EH (cell line): ENCODE data around the gene RBM17.
"Not testable (repeated sequence)": the region's sequence is repeated elsewhere in the genome, so short reads cannot be mapped to it uniquely, and the experiment has no call there.

Experiments
- DNase-seq: peaks from one replicate; pipeline ENCODE4 v3.0.0-alpha.2; 2015; ENCODE audit warnings: low read depth

Gene RBM17

DNA sequence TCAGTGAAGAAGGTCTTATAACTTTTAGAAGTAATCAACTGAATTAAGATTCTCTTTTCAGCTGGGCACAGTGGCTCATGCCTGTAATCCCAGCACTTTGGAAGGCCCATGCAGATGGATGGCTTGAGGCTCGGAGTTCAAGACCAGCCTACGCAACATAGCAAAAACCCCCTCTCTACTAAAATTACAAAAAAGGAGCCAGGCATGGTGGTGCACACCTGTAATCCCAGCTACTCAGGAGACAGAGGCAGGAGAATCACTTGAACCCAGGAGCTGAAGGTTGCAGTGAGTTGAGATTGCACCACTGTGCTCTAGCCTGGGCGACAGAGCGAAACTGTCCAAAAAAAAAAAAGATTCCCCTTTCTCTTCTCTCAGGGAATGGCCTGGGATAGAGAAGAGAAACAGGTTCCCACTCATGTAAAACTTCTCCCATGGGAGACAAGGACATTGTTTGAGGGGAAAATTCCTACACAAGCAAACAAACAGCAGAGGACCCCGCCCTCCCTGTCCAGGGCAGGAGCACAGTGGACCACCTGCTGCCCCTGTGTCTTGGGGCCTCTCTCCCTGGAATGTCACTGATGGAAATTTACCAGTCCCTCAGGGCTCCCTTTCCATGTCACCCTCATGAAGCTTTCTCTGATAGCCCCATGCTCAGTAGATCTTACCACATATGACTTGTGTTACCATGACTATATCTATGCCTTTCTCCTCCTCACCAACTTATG, 32.3 kb upstream of the RBM17 start:
- no peak for DNase-seq

DNA sequence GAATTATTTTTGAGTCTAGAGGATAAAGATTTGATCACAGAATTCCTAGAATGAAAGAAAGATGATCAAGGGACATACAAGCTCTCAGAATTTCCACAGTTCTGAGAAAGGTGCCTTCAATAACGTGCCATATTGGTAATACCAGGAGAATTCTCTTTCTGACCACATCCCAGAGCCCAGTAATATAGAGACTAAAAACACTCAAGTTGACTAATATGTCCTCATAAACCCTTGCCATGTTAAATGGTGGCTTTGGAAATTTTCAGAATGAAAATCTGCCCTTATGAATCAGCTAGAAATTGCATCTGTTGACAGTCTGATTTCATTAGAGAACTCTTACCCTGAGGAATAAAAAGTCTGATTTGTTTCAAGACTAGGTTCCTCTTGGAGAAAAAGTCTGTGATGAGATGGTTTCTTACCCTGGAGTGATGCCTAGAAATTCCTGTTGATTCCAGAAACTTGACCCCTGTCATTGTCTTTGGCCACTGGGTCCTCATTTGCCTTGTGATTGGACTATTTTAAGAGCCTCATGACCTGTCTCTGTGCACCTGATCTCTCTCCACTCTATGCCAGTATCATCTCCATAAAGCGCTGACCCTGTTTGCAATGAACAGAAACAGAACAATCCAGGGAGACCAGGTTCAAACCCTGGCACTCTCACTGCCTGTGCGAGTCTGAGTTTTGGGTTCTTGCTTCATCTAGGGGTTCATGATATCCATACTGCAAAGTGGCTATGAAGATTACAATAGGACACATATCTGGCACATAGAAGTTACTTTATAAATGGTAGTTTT, 30.0 kb upstream of the RBM17 start:
- DNase-seq = no peak

DNA sequence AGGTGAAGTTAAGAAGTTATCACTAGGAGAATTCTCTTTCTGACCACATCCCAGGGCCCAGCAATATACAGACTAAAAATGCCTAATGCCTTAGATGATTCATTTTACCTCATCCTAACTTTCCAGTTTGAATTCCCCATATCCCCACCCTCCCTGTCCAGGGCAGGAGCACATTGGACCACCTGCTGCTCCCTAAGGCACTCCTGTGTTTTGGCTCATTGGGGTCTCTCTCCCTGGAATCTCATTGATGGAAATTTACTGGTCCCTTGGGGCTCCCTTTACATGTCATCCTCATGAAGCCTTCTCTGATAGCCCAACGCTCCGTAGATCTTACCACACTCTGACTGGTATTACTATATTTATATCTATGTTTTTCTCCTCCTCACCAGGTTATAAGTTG, 29.3 kb upstream of the RBM17 start:
- no peak for DNase-seq

- no peak for DNase-seq
These were observed 27.8 kb upstream of the RBM17 start for GRCh38 chr10:6061056-6061455.

DNA sequence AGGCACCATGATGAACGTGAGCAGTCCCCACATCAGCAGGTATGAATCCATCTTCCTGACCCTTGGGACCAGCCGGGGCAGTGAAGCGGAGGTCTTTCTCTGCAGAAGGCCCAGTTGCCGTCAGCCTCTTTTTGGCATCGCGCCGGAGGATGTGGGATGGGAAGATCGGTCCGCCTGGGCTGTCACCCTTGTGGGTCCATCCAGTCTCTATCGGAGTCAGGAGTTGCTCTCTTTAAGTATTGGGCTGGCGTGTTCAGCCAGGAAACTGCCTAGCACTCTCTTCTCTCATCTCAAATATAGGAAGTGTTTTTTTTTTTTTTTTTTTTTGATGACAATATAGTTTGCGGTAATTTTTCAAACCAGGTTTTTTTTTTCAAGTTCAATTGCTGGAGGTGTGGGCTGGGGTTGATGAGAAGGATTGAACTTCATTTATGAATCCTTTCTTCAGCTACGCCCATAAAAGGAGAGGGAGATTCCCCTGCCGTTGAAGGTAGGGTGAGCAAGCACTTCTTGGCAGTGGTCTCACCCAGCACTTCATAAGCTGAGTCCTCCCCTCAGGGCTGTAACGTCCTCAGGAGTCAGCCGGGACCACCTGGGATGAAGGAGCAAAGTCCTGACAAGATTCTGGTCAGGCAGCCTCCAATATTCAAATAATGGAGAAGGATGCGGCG, 26.6 kb upstream of the RBM17 start, which contains the start of gene IL2RA:
Gene IL2RA, minus strand, starts transcription at position 267 of the 671 bp plus-strand sequence. Its CDS starts 216 bp downstream, at position 51.
- no peak for DNase-seq

GRCh38 chr10:6064119-6064518, 24.7 kb upstream of the RBM17 start:
- DNase-seq = no peak

DNA sequence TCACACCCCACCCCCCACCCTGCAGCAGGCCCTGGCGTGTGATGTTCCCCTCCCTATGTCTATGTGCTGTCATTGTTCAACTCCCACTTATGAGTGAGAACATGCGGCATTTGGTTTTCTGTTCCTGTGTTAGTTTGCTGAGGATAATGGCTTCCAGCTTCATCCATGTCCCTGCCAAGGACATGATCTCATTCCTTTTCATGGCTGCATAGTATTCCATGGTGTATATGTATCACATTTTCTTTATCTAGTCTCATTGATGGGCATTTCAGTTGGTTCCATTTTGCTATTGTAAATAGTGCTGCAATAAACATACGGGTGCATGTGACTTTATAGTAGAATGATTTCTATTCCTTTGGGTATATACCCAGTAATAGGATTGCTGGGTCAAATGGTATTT, 24.1 kb upstream of the RBM17 start:
- DNase-seq = not testable (repeated sequence)

DNA sequence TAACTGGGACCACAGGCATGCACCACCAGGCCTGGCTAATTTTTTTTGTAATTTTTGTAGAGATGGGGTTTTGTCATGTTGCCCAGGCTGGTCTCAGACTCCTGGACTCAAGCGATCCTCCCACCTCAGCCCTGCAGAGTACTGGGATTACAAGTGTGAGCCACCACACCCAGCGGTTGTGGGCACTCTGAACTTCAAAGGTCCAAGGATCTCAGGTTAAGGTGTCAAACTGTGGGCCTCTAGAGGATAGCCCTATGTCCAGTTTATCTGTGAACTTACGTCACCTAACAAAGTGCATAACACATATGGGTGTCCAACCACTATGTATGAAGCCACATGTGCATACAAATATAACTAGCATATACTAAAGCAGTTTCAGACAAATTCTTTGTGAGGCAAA, 23.4 kb upstream of the RBM17 start:
- DNase-seq = no peak

GRCh38 chr10:6065835-6066234, 23.0 kb upstream of the RBM17 start:
- no peak for DNase-seq

GRCh38 chr10:6067457-6067856, 21.4 kb upstream of the RBM17 start:
- DNase-seq = no peak

GRCh38 chr10:6068006-6068405, 20.8 kb upstream of the RBM17 start:
- no peak for DNase-seq

- no peak for DNase-seq
These were observed 20.4 kb upstream of the RBM17 start for GRCh38 chr10:6068422-6068821.

- DNase-seq = no peak
These were observed 19.5 kb upstream of the RBM17 start for GRCh38 chr10:6069081-6069931.

DNA sequence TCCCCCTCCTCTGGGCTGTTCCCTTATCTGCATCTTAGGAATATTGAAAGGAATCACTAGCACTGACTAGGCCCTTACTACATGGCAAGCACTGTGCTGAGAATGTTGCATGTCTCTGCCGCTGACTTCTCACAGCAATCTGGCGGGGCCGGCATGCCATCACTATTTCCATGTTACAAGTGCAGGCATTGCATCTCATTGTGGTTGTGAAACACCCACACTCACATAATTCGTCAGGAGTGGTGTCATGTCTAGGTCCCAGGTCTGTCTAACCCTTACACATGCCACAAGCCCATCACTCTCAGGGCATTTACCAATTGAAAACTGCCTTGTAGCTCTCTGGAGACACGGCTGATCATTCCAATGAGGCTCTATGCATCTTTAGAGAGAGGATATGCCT, 18.2 kb upstream of the RBM17 start:
- DNase-seq = no peak

DNA sequence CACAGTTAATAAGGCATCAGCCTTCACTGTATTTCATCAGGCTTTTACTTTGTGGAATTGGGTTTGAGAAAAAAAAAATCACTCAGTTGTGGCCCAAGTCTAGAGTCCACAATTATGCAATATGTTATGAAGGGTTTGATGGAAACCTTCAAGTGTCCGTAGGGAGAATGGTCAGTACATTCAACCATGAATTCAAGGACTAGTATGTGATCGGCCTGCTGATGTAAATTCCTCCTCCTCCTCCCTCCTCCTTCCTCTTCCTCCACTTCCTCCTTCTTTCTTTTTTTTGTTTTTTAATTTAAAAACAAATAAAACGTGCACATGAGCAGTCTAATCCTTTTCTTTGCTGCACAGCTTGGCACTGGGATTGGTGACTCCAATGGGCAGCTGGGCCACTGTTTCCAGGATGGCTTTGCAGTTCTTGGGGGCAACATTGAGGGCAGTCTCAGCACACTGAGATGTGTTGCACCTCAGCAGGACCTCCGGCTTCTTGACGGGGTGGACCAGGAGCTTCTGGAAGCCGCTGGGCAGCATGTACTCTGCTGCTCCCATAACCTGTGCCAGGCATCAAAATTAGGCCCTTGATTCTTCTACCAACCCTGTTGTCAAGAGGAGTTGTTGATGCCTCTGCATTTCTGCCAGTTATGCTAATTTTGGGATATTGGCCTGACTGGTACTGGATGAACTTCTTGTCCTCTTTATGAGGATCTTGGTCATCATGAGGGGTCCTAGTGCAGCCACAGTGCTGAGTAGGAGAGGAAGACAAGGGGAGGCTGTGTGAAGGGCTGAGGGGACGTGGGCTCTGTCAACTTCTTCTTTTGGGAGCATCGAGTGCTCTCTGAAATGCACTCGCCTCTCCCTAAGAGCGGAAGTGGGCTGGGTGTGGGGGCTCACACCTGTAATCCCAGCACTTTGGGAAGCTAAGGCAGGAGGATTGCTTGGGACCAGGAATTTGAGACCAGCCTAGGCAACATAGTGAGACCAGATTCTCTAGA, 17.4 kb upstream of the RBM17 start:
- DNase-seq = no peak

GRCh38 chr10:6072215-6072934, 16.5 kb upstream of the RBM17 start:
- no peak for DNase-seq

- DNase-seq = peak; percentile 41
These were observed 14.1 kb upstream of the RBM17 start for GRCh38 chr10:6074489-6075301.

GRCh38 chr10:6077071-6077675, 11.7 kb upstream of the RBM17 start:
- no peak for DNase-seq

DNA sequence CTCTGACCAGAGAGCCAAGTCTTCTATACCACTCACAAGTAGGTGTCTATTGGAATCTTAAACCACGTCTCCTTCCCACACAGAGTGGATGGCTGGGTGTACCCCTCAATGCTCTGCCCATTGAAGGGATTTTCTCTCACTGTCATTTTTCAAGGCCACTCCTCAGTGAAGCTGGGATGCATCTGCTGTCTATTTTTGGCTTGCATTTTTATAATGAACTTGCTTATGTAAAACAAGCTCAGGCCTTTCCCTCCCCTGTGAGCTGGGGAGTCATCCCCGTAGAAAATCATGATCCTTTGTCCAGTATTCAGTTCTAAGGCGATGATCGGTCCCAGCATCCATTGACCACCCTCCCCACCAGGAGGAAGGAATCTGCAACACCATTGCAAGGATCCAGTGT, 9.8 kb upstream of the RBM17 start:
- no peak for DNase-seq
